Mesothelial cell of epicardium (in vitro differentiated cells): ENCODE data around the gene TP53. TPM values are rescaled to one million over a fixed set of nuclear protein-coding genes. Genes with fewer than 3 reads are reported as not detected.

Experiments used
- DNase-seq, 2 experiments: peaks; one replicate each; pipeline ENCODE4 v3.0.0; 2021; ENCODE audit warnings: low spot score in 2 of 2; ENCODE audit not compliant: unreplicated experiment in 2 of 2
- H3K27ac Mint-ChIP-seq: 2 replicates; pipeline ENCODE4 v1.8.0; 2021; ENCODE audit warnings: mixed read lengths
- H3K27me3 Mint-ChIP-seq: 2 replicates; pipeline ENCODE4 v1.8.0; 2021; ENCODE audit warnings: low read depth, mixed read lengths
- H3K36me3 Mint-ChIP-seq: 2 replicates; pipeline ENCODE4 v1.8.0; 2021; ENCODE audit warnings: mixed read lengths
- H3K4me1 Mint-ChIP-seq: 2 replicates; pipeline ENCODE4 v1.8.0; 2021; ENCODE audit warnings: mixed read lengths
- H3K4me3 Mint-ChIP-seq: 2 replicates; pipeline ENCODE4 v1.8.0; 2021; ENCODE audit warnings: mild to moderate bottlenecking, moderate library complexity, mixed read lengths
- H3K9me3 Mint-ChIP-seq: 2 replicates; pipeline ENCODE4 v1.8.0; 2021; ENCODE audit warnings: mixed read lengths
- CTCF ChIP-seq: fragments of 200-600 bp; sonication (generic); IDR thresholded peaks from one replicate; pipeline ENCODE4 v1.5.0; 2021; ENCODE audit warnings: antibody characterized with exemption; ENCODE audit not compliant: unreplicated experiment
- total RNA-seq: library from RNA; stranded (reverse); gene quantifications from 3 replicates; pipeline ENCODE4 v1.2.1, GENCODE V29; 2021

TP53 gene
- total RNA-seq, 1 donor from 2014 or later = 98.8 TPM

- no peak for DNase-seq
- TF ChIP-seq CTCF = no peak
- peaks cover 45% of the 10 kb centered on the region for H3K27me3 Mint-ChIP-seq
- no peaks in the 10 kb centered on the region for H3K9me3 Mint-ChIP-seq
- H3K27ac Mint-ChIP-seq = peak overlapping the region; percentile 66
- H3K4me3 Mint-ChIP-seq = no peak overlapping the region
- H3K4me1 Mint-ChIP-seq = peaks cover 42% of the 10 kb centered on the region
- H3K36me3 Mint-ChIP-seq = no peaks in the 10 kb centered on the region
Observed at GRCh38 chr17:7654832-7655540, 32.3 kb downstream of the TP53 start.

- Mint-ChIP-seq H3K9me3 (no peaks in the 10 kb centered on the region), H3K4me1 (peaks cover 44% of the 10 kb centered on the region), H3K36me3 (no peaks in the 10 kb centered on the region), H3K4me3 (peak overlapping the region; percentile 66), H3K27ac (no peak overlapping the region), H3K27me3 (peaks cover 60% of the 10 kb centered on the region)
- no peak for TF ChIP-seq CTCF
- no peak for DNase-seq
Observed at GRCh38 chr17:7652388-7653356, 34.6 kb downstream of the TP53 start.

- H3K27ac Mint-ChIP-seq = no peak overlapping the region
- peaks cover 37% of the 10 kb centered on the region for H3K4me1 Mint-ChIP-seq
Observed at GRCh38 chr17:7651665-7652387, 35.5 kb downstream of the TP53 start.

GRCh38 chr17:7651097-7651664 is 36.1 kb downstream of the TP53 start:
- peaks cover 58% of the 10 kb centered on the region for H3K27me3 Mint-ChIP-seq

More at GRCh38 chr17:7651665-7652387, 35.5 kb downstream of the TP53 start:
- Mint-ChIP-seq H3K9me3 (no peaks in the 10 kb centered on the region), H3K36me3 (no peaks in the 10 kb centered on the region), H3K4me3 (peak overlapping the region; percentile 66), H3K27me3 (peaks cover 58% of the 10 kb centered on the region)
- no peak for TF ChIP-seq CTCF
- DNase-seq = no peak

More at GRCh38 chr17:7651097-7651664, 36.1 kb downstream of the TP53 start:
- H3K36me3 Mint-ChIP-seq = no peaks in the 10 kb centered on the region
- H3K27ac Mint-ChIP-seq = no peak overlapping the region
- peaks cover 34% of the 10 kb centered on the region for H3K4me1 Mint-ChIP-seq
- peak overlapping the region; percentile 82 for H3K4me3 Mint-ChIP-seq
- TF ChIP-seq CTCF = no peak
- H3K9me3 Mint-ChIP-seq = no peaks in the 10 kb centered on the region
- DNase-seq = no peak
